SK-N-MC (cell line): ENCODE measurements around the gene CHN1.

Experiments used
- FOXP2 ChIP-seq: optimal IDR thresholded peaks from 2 replicates; pipeline ENCODE3; 2011; ENCODE audit warnings: mild to moderate bottlenecking, moderate library complexity; ENCODE audit not compliant: insufficient read depth; ENCODE audit errors: extremely low read length, control extremely low read depth
- POLR2AphosphoS5 ChIP-seq: IDR thresholded peaks from 2 replicates; pipeline ENCODE4 v1.6.1; 2012; ENCODE audit warnings: mild to moderate bottlenecking, low read depth, low read length, borderline replicate concordance

- no peak for TF ChIP-seq POLR2AphosphoS5
- no peak for TF ChIP-seq FOXP2
Observed at GRCh38 chr2:175035806-175036205, 30.6 kb upstream of the CHN1 start.
